ELR (cell line): ENCODE data around the gene ACRBP.
A peak's percentile ranks its signal among the peaks of the same experiment; 100 is the strongest.
"Not testable (repeated sequence)": the region's sequence is repeated elsewhere in the genome, so short reads cannot be mapped to it uniquely, and the experiment has no call there.

Experiments used
- DNase-seq: peaks from one replicate; pipeline ENCODE4 v3.0.0-alpha.2; 2015; ENCODE audit warnings: low read depth

The ACRBP gene

DNA sequence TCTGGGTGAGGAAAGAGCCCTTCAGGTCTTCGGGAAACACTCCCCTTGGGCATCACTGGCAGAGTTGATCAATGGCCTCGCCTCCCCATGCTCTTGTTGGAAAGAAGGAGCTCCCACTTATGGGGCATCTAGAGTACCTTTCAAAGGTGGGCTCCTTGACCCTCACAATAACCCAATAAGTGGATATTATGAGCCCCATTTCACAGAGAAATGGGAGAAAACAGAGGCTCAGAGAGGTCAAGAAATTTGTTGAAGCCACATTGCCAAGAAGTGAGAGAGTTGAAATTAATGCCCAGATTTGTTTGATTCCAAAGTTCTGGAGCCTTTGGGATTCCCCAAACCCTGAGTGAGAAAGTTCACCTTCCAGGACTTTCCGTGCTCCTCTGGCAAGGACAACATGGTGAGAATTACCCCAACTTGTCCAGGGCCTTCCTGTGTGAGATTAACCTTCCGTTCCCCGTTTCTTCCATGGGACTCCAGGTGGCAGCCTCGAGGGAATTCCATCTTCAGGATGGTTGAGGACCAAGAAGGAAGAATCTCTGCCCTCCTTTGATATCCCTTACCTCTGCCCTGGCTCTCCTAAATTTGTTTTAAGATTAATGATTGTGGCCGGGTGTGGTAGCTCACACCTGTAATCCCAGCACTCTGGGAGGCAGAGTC, 32.6 kb downstream of the ACRBP start:
- DNase-seq, result peak; percentile 49

DNA sequence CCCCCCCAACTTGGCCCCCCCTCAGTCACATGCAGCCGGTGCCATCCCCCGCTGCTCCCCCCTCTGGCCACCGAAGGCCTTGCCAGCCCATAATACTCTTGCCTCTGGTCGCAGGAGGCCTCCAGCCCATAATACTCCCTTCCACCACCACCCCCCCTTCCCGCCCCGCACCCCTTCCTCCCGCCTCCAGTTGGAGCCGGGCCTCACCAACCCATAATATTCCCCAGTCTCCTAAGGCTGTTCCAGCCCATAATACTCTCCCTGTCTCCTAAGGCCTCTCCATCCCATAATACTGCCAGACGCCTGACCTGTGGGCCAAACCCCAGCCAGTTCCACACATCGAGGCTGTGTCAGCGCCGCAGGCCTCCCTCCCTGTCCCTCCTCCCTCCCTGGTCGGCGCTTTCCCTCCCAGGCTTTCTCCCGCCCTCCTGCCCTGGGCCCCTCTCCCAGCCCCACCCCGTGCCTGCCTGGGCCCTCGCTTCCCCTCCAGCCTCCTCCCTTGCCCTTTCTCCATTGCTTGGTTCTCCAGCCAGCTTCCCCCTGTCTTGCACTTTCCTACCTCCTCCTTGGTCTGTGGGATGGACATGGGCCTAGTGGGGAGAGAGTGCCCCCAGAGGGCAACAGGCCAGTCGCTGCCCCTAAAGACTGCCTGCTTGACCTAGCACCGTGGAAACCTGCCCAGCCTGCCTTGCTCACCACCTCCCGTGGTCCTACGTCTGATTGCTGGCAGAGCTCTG, 33.3 kb downstream of the ACRBP start:
- DNase-seq, result peak; percentile 95

DNA sequence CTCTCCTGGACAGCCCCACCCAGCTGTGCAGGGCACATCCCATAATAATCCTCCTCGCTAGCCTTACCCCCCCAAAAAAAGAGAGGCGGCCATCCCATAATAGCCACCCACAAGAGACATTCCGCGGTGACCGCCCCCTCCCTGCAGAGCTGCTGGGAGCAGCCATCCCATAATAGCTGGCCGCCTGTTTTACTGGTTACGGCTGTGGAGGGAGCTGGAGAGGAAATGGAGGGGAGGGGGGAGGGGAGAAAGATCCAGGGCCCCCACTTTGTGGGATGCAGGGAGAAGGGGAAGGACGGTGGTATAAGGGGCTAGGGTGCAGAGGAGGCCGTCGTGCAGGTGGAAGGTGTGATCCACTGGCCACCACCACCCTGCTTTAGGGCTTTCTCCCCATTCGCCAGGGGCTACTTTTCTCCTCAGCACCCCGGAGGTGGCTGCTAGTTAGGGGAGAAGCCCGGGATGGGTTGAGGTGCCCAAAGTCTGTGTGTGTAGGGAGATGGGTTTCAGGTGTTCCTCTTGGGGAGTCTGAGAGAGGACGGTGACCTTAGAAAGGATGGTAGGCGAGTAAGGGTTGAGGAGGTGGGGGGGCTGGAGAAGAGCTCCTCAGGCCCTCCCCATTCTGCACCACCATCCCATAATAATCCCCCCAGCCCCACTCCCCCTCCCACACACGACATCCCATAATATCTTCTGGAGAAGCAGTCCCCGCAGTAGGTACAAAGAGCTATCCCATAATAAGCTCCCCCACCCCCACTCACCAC, 34.0 kb downstream of the ACRBP start:
- DNase-seq, result peak; percentile 72

DNA sequence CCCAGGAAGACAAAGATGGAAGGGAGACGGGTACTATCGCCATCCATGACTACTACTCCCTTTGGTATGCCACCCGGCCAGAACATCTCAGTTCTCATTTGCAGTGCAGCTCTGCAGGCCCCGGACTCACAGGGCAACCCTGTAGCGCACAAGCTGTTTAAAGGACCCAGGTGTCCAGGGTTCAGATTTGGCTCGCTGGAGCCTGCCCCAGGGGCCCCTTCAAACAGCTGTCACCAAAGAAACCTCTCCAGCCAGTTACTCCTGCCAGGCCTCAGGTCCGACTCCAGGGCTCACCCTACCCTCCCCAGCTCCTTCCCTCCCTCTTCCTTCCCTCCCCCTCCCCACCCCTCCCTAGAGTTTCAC, 34.6 kb downstream of the ACRBP start:
- no peak for DNase-seq

DNA sequence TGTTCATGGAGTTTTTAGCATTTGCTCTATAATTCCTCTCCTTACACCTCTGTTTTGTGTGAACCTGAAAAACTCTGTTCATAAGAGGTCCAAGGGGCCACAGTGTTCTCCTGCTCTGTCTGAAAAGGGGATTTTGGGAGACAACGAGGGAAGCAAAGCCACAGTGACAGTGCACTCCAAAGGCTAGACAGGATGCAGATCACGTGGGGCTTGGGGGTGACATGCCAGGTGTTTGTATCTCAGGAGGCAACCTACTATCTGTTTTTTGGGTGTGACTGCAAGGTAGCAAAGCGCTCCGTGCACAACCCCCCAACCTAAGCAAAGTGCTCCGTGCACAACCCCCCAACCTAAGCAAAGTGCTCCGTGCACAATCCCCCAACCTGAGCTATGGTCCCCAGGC, 35.0 kb downstream of the ACRBP start:
- no peak for DNase-seq

DNA sequence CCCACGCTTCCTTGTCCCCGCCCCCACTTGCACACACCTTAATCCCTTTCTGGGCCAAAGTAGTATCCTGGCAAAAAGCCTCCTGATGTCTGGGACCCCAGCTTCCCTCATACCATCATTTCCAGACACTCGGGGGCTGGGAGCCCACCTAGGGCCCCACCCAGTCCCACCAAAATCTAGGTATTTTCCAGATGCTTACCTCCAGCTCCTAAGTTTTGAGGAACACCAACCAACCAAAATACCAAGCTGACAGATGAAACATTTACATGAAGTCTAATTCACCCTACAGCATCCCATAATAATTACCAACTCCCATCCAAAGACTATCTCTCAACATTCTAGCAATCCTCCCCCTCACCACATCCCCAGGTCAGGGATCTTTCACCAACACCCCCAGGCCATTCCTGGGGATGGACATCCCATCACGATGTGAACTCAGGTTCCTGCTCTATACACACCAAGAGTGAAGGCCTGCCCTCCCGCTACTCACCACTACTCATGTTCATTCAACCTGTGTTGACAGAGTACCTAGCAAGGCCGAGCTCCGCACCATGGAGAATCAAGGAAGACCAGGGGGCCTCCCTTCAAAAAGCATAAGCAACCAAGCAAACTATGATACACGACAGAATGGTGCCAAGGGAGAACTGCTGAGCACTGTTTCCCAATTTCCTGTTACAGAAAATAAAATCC, 38.5 kb downstream of the ACRBP start:
- peak; percentile 31 for DNase-seq

DNA sequence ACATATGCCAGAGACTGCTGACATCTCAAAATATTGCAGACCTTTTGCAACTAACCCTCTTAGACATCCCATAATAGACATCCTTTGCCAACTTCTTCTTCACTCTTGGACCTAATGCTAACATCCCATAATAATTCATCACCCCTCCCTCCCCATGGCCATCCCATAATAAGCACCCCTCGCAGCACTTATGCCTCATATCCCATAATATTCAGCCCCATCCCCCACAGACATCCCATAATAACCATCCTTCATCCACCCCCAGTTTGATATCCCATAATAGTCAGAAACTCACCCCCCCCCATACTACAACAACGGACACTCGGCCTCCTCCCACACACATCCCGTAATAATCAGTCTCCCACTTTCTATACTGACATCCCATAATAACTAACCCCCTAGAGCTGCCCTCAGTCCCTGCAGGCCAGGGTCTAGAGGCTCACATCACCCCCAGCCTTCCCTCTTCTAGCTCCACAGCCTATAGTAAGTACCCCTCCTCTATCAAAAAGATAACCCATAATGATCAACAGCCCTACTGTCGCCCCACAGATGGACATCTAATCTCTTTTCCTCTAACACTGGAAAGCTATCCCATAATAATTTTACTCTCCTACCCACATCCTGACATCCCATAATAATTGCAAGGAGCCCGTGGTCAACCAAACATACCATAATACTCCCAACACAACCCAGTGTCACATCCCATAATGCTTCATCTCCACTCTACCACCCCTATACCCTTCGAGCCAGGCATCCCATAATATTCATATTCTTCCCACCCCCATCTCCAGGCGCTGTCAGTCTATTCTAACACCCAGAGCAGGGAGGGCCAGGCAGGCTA, 39.3 kb downstream of the ACRBP start:
- DNase-seq, result peak; percentile 71

DNA sequence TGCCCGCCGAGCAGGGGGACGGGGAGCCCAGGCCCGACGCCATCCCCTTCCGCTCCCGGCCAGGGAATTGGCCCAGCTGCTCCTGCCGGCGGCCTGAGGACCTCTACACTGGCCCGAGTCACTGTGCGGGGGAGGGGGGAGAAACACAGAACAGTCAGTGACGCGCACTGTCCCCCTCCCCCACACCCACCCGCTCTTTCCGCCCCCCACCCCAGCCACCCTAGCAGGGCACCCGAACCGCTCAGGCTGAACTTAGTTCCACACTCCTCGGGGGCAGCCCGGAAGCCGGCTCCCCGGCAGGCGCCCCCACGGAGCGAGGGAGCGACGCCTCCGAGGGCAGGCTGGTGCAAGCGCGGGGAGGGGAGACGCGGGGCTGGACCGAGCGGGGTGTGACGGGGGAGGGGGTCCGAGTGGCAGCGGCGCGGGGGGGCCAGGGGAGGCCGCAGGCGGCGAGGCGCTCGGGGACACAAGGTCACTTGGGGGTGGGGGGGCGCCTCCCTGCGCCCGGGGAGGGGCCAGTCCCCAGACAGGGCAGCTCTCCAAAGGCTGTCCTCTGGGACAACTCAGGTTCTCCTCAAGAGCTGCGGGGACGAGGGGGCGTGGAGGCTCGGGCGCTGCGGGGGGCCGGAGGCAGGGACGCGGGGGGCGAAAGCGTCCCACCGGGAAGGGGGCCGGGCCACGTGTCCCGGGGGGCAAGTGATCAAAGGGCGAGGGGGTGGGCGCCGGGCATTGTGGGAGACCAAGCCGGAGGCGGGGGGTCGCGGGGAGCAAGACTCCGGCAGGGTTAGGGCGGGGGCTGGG, 40.7 kb downstream of the ACRBP start:
- peak; percentile 66 for DNase-seq

DNA sequence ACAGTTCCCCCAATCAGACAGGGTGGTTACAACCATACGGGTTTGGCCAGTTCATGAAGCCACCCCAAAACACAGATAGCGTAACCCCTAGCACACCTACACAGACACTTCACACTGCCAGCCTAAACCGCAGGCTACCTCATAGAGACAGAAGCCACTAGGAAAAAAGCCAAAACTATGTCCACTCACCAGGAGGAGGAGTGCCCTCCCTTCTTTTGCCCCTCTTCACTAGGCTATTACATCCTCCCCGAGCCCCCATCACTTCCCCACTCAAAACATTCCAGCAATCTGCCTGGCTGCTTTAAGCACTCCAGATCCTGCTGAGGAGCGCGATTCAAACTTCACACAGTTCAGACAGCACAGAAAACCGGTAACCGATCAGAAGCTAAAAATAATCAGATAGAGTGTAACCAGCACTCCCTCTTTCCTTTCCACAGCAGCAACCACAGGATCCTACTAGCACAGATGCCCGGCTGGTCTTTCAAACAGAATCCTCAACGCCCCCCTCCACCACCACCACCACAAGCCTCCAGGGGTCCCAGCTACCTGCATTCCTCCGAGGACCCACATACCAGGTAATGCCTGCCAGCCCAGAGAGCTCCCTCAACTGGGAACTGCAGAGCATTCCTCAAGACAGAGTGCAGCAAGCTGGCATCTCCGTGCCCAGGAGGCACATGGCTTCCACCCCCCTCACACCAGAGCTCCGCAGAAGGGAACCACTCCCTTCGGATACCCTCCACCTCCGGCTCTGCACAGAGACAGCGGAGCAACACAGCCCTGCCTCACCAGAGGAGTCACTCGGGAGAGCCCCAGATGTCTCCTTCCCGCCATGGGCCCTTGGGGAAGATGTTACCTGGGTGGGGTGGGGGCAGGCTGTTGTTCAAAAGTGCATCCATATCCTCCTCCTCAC, 41.6 kb downstream of the ACRBP start:
- peak; percentile 49 for DNase-seq

DNA sequence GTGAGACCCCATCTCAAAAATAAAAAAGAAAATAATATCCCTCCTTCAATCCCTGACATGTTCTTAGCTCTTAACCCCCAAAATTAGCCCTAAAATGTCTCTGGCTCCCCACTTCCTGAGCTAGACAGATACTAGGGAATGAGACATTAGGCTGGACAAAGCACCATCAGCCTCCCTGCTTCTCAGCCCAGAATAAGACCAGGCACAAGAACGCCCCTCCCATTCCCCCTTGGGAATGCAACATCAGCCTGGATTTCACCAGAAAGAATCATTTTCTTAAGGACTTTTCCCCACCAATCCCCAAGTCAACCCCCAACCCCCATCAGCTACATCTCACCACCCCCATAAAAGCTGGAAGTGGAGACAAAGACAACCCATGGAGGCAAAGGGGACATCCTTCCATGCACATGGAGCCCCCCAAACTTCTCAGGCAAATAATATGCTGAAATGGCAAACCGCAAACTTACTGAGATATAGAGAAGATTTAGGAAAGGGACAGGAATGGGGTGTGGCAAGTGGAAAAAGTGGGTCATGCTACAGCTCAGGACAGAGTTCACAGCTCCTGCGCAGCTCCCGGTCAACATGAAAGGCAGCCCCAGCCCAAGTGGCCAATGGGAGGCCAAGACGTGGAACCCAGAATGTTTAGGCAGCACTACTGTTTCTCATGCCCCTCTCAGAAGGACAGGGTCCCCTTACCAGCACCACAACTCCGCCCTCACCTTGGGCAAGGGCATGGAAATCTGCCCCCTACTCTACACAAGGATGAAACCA, 42.8 kb downstream of the ACRBP start:
- no peak for DNase-seq

DNA sequence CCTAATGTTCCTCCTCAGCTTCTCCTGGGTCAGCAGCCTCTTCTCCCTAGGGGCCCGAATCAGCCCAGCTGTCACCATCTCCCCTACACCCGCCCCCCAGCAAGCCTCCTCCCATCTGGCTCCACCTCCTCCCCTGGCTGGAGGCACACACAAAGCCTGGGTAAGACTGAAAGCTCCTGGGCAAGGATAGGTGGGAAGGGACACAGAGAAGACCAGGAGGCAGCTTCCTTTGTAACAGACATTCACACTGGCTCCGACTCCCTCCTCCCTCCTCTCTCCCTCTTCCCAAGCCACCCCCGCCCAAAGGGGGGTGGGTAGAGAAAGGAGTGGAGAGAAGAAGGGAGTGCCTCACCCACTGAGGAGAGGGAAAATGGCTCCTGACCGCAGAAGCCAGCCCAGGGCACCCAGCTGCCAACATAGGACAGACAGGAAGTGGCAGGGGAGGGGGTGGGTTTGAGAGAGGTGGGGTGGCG, 44.1 kb downstream of the ACRBP start:
- DNase-seq, result no peak

DNA sequence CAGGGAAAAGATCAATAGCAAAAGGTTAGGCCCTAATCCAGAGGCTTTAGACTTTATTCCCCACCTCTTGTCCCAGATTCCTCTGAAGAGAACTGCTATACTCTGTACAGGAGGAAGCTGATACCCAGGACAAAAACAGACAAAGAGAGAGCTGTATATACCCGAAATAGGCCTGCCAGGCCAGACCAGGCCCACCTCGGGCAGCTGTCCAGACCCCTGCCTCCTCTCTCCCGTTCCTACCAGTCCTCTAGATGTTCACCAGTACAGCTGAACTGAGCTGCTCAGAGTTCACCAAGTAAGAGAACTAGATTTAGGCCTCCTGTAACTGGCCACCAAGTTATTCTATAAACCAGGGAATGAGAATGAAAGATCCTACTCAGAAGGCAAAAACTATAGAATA, 44.7 kb downstream of the ACRBP start:
- DNase-seq, result no peak

DNA sequence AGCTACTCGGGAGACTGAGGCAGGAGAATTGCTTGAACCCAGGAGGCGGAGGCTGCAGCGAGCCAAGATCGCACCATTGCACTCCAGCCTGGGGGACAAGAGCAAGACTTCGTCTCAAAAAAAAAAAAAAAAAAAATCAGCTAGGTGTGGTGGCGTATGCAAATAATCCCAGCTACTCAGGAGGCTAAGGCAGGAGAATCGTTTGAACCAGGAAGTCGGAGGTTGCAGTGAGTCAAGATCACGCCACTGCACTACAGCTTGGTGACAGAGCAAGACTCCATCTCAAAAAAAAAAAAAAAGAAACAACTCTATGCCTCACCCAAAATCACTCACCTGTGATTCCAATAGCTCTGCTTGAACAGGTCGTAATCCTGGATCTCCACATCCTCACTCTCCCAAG, 51.6 kb downstream of the ACRBP start:
- DNase-seq, result not testable (repeated sequence)

DNA sequence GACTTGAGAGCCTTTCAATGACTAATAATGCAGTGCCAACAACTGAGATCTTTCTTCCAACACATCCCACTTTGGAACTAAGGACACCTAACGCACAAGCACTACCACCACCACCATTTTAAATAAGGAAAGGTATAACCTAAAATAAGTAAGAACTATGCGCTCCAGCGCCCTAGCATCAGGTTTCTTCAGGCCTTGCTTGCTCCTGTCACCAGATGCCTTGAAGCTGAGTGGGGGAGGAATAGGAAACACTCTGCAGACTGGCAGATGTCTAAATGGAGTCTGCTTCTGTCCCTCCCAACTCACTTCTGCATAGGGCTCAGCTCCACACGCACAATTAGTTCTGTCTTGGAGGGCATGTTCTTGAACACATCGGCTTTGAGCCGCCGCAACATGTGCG, 55.1 kb downstream of the ACRBP start:
- DNase-seq, result no peak
